ENCODE data around the gene SKAP1.

- no peak for TF ChIP-seq CTCF (IDR thresholded peaks at IDR 0.05; ENCODE audit: insufficient read depth, low read length, poor library complexity, severe bottlenecking)
- no peak for TF ChIP-seq EZH2phosphoT487 (conservative IDR thresholded peaks at IDR 0.05; ENCODE audit: low read length)
Measured at GRCh38 chr17:48429638-48430586, at the start of gene SKAP1.

Data from SU-DHL-6 (cell line).